GM12892 (cell line): ENCODE measurements around the gene MPZL1.

Experiments
- POLR2A ChIP-seq: IDR thresholded peaks from 2 replicates; pipeline ENCODE4 v1.6.1; 2011; ENCODE audit warnings: low read depth, low read length, control low read depth
- POLR2AphosphoS5 ChIP-seq: IDR thresholded peaks from 2 replicates; pipeline ENCODE4 v1.6.1; 2011; ENCODE audit warnings: low read depth, low read length, control low read depth
- TAF1 ChIP-seq: IDR thresholded peaks from 2 replicates; pipeline ENCODE4 v1.6.1; 2011; ENCODE audit warnings: low read depth, mild to moderate bottlenecking, control low read depth, low read length, borderline replicate concordance

- no peak for TF ChIP-seq POLR2AphosphoS5
- no peak for TF ChIP-seq POLR2A
- TF ChIP-seq TAF1 = no peak
Measured at GRCh38 chr1:167685844-167686243, 35.9 kb upstream of the MPZL1 start.
